ENCODE measurements around the gene APMAP. TPM values are rescaled to one million over a fixed set of nuclear protein-coding genes. Genes with fewer than 3 reads are reported as not detected.
A peak's percentile ranks its signal among the peaks of the same experiment; 100 is the strongest.

APMAP gene
- total RNA-seq, 1 donor from 2014 or later = 76.3 TPM

DNA sequence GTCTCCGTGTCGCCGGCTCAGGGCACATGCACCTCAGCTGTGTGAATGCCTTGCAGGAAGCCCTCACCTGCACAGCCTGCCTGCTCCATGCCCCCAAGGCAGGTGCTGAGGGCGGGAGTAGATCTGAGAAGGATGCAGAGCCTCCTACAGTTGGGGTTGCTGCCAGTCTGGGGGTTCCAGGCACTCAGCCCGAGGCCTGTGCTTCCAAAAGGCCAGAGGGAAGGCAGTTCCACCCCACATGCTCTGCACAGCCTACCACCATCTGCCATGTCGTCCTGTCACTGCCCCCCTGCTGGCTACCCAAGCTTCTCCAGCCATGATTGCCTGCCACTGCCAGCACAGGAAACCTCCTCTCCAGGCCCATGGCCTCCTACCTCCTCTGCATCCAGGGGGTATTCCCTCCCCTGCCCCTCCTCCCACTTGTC lies 46.1 kb upstream of the APMAP start:
- Mint-ChIP-seq H3K27ac (ENCODE audit: unreplicated experiment) (no peak overlapping the region), H3K27me3 (ENCODE audit: unreplicated experiment) (no peaks in the 10 kb centered on the region), H3K36me3 (ENCODE audit: unreplicated experiment) (no peaks in the 10 kb centered on the region), H3K9me3 (ENCODE audit: unreplicated experiment) (no peaks in the 10 kb centered on the region), H3K4me3 (ENCODE audit: unreplicated experiment) (no peak overlapping the region), H3K4me1 (ENCODE audit: unreplicated experiment) (peaks cover 38% of the 10 kb centered on the region)
- no peak for DNase-seq (ENCODE audit: extremely low spot score, unreplicated experiment)
- TF ChIP-seq, protein P1, sequence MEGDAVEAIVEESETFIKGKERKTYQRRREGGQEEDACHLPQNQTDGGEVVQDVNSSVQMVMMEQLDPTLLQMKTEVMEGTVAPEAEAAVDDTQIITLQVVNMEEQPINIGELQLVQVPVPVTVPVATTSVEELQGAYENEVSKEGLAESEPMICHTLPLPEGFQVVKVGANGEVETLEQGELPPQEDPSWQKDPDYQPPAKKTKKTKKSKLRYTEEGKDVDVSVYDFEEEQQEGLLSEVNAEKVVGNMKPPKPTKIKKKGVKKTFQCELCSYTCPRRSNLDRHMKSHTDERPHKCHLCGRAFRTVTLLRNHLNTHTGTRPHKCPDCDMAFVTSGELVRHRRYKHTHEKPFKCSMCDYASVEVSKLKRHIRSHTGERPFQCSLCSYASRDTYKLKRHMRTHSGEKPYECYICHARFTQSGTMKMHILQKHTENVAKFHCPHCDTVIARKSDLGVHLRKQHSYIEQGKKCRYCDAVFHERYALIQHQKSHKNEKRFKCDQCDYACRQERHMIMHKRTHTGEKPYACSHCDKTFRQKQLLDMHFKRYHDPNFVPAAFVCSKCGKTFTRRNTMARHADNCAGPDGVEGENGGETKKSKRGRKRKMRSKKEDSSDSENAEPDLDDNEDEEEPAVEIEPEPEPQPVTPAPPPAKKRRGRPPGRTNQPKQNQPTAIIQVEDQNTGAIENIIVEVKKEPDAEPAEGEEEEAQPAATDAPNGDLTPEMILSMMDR (IDR thresholded peaks at IDR 0.05) = no peak

DNA sequence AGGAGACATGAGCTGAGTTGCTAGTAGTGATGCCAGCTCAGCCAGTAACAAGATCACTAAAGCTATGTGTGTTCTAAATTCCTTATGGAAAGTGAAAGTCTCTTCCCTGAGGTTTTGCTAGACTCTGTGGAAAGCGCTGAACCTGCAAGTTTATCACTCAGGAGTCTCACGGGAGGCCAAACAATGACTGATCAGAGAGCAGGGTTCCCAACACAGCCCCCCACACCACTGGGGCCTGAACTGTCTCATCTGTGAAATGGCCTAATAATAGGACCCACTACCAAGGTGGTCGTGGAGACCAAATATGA lies 45.5 kb upstream of the APMAP start:
- H3K27ac Mint-ChIP-seq (ENCODE audit: unreplicated experiment) = peak overlapping the region; percentile 47
- H3K27me3 Mint-ChIP-seq (ENCODE audit: unreplicated experiment) = no peaks in the 10 kb centered on the region
- no peak overlapping the region for H3K4me3 Mint-ChIP-seq (ENCODE audit: unreplicated experiment)
- no peak for DNase-seq (ENCODE audit: extremely low spot score, unreplicated experiment)
- H3K36me3 Mint-ChIP-seq (ENCODE audit: unreplicated experiment) = no peaks in the 10 kb centered on the region
- TF ChIP-seq, protein P1 (IDR thresholded peaks at IDR 0.05) = no peak
- peaks cover 40% of the 10 kb centered on the region for H3K4me1 Mint-ChIP-seq (ENCODE audit: unreplicated experiment)
- H3K9me3 Mint-ChIP-seq (ENCODE audit: unreplicated experiment) = no peaks in the 10 kb centered on the region

DNA sequence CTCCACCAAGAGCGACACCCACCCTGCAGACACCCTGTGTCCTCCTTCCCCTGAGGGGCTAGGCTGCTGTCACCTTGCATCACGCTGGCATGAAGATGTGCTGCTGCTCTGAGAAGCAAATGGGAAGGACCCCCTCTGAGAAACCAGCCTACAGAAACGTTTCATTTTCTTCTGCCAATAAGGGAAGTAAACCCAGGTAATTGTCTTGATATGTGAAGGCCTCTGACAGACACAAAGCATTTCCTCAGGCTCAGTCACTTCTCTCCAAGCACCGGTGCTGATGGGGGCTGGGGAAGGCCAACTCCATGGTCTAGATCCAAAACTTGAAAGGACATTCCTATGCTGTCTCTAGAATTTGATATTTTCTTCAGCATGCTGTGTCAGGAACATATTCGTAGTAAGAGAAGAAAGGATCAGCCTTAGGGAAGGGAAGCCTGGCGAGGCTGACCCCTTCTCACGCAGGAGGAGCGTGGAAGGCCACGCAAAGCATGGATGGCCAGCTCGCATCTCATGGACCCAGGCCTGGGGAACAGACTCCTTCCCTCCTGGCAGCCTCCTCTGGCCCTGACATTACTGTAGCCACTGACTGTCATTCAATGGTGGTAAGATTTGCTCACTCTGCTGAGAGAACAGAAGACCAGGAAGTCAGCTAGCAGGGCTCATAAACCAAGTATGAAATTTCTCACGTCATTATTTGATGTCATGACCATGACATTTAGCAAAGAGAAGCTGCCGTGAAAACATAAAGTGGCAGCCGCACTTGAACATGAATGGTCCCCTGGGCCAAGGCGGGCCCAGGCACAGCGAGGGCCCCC lies 44.9 kb upstream of the APMAP start:
- no peak for DNase-seq (ENCODE audit: extremely low spot score, unreplicated experiment)
- H3K9me3 Mint-ChIP-seq (ENCODE audit: unreplicated experiment) = no peaks in the 10 kb centered on the region
- peaks cover 44% of the 10 kb centered on the region for H3K4me1 Mint-ChIP-seq (ENCODE audit: unreplicated experiment)
- peak overlapping the region; percentile 47 for H3K27ac Mint-ChIP-seq (ENCODE audit: unreplicated experiment)
- H3K27me3 Mint-ChIP-seq (ENCODE audit: unreplicated experiment) = peaks cover 4% of the 10 kb centered on the region
- H3K4me3 Mint-ChIP-seq (ENCODE audit: unreplicated experiment) = no peak overlapping the region
- no peaks in the 10 kb centered on the region for H3K36me3 Mint-ChIP-seq (ENCODE audit: unreplicated experiment)
- TF ChIP-seq, protein P1 (IDR thresholded peaks at IDR 0.05) = no peak

DNA sequence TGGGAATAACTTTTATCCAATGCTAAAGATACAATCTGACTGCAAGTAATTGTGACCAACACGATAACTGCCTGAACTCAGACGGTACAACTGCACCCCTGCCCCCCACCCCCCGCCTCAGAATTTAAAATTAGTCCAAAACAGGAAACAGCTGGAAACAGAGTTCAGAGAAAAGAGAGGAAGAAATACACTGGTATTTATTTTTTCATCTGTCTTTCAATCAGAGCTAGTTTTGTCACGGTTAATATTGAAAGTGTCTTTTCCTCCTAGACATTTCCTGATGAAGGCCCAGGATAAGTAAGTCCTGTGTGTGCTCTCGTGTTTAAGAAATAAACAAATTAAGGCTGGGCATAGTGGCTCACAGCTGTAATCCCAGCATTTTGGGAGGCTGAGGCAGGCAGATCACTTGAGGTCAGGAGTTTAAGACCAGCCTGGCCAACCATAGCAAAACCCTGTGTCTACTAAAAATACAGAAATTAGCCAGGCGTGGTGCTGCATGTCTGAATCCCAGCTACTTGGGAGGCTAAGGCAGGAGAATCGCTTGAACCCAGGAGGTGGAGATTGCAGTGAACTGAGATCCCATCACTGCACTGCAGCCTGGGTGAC lies 43.9 kb upstream of the APMAP start:
- peaks cover 2% of the 10 kb centered on the region for H3K36me3 Mint-ChIP-seq (ENCODE audit: unreplicated experiment)
- H3K27ac Mint-ChIP-seq (ENCODE audit: unreplicated experiment) = peak overlapping the region; percentile 57
- DNase-seq (ENCODE audit: extremely low spot score, unreplicated experiment) = no peak
- peaks cover 47% of the 10 kb centered on the region for H3K4me1 Mint-ChIP-seq (ENCODE audit: unreplicated experiment)
- no peaks in the 10 kb centered on the region for H3K9me3 Mint-ChIP-seq (ENCODE audit: unreplicated experiment)
- TF ChIP-seq, protein P1 (IDR thresholded peaks at IDR 0.05) = no peak
- H3K4me3 Mint-ChIP-seq (ENCODE audit: unreplicated experiment) = peak overlapping the region; percentile 51
- peaks cover 9% of the 10 kb centered on the region for H3K27me3 Mint-ChIP-seq (ENCODE audit: unreplicated experiment)

DNA sequence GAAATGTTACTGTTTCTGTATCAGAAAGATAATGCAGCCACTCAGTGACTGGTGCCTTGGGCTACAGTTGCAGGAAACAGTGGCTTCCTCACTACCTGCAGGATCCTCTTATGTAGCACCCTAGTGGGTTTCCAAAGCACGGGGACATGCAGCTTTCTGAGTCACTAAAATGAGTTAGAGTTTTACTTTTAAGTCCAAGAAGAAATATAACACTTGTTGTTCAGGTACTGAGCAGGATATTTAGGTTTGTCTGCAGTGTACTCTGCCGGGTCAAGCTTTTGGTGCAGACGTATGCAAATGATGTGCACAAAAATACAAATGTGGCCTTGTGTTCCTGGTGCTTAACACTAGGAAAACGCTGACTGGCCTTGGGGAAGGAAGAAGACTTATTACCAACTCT lies 43.4 kb upstream of the APMAP start:
- Mint-ChIP-seq H3K27me3 (ENCODE audit: unreplicated experiment) (peaks cover 9% of the 10 kb centered on the region), H3K9me3 (ENCODE audit: unreplicated experiment) (no peaks in the 10 kb centered on the region), H3K4me3 (ENCODE audit: unreplicated experiment) (no peak overlapping the region), H3K36me3 (ENCODE audit: unreplicated experiment) (peaks cover 2% of the 10 kb centered on the region), H3K4me1 (ENCODE audit: unreplicated experiment) (peaks cover 47% of the 10 kb centered on the region), H3K27ac (ENCODE audit: unreplicated experiment) (no peak overlapping the region)
- TF ChIP-seq, protein P1 (IDR thresholded peaks at IDR 0.05) = no peak
- DNase-seq (ENCODE audit: extremely low spot score, unreplicated experiment) = no peak

Data from osteocyte (in vitro differentiated cells).